MCF 10A (cell line): ENCODE data around the gene TMEM135. TPM values are rescaled to one million over a fixed set of nuclear protein-coding genes. Genes with fewer than 3 reads are reported as not detected.

Experiments used
- BruUV-seq: library from RNA; stranded (reverse); fragments of 400-500 nt; replicated peaks from 2 replicates; lab custom pipeline; 2021; lab: Mats Ljungman, UMichigan
- CTCF ChIA-PET: fragments of 300-600 bp; sonication (Branson Sonifier 250); formaldehyde crosslinking; extraction: SDS; loops from one replicate; lab custom pipeline; 2021; ENCODE audit warnings: antibody characterized with exemption, inconsistent platforms; lab: Yijun Ruan, JAX
- POLR2A ChIA-PET: fragments of 300-600, 350-650 bp; sonication (Branson Sonifier 250); formaldehyde crosslinking; extraction: SDS; loops from one replicate; lab custom pipeline; 2020; ENCODE audit warnings: antibody characterized with exemption, inconsistent platforms; lab: Yijun Ruan, JAX
- DNase-seq: peaks from one replicate; pipeline ENCODE4 v3.0.0-alpha.2; 2018; ENCODE audit not compliant: unreplicated experiment
- H3K27ac Mint-ChIP-seq: one replicate; pipeline ENCODE4 v1.8.0; 2022; ENCODE audit warnings: mild to moderate bottlenecking, low read depth, mixed read lengths; ENCODE audit not compliant: unreplicated experiment
- H3K27me3 Mint-ChIP-seq: one replicate; pipeline ENCODE4 v1.8.0; 2022; ENCODE audit warnings: mixed read lengths; ENCODE audit not compliant: insufficient read depth, unreplicated experiment
- H3K36me3 Mint-ChIP-seq: one replicate; pipeline ENCODE4 v1.8.0; 2022; ENCODE audit warnings: mild to moderate bottlenecking, moderate library complexity, mixed read lengths; ENCODE audit not compliant: insufficient read depth, unreplicated experiment
- H3K4me1 Mint-ChIP-seq: one replicate; pipeline ENCODE4 v1.8.0; 2022; ENCODE audit warnings: mixed read lengths; ENCODE audit not compliant: insufficient read depth, unreplicated experiment
- H3K4me3 Mint-ChIP-seq: one replicate; pipeline ENCODE4 v1.8.0; 2022; ENCODE audit warnings: mild to moderate bottlenecking, moderate library complexity, mixed read lengths; ENCODE audit not compliant: unreplicated experiment
- H3K9me3 Mint-ChIP-seq: one replicate; pipeline ENCODE4 v1.8.0; 2022; ENCODE audit warnings: mixed read lengths; ENCODE audit not compliant: unreplicated experiment
- CTCF ChIP-seq: fragments of 200-600 bp; IDR thresholded peaks from one replicate; pipeline ENCODE4 v1.8.0; 2022; ENCODE audit warnings: antibody characterized with exemption, mild to moderate bottlenecking; ENCODE audit not compliant: unreplicated experiment
- intact Hi-C: fragments of 100-400 bp; cut with micrococcal nuclease; formaldehyde crosslinking; loops from 2 replicates; pipeline ENCODE4 v1.14.1; 2022
- total RNA-seq: library from RNA; stranded (reverse); gene quantifications from 2 replicates; pipeline ENCODE4 v1.2.3, GENCODE V29; 2022

The TMEM135 gene
- total RNA-seq, 1 experiment from 2014 or later = 10.7 TPM

- no peak for DNase-seq
- Mint-ChIP-seq H3K27me3 (no peaks in the 10 kb centered on the region), H3K9me3 (no peaks in the 10 kb centered on the region), H3K4me3 (no peak overlapping the region), H3K27ac (no peak overlapping the region), H3K36me3 (no peaks in the 10 kb centered on the region), H3K4me1 (no peaks in the 10 kb centered on the region)
- ChIA-PET POLR2A (interaction anchor here (0.6 to 0.8 kb wide), 3 partner anchors 9 to 736 kb away, joined by 3 to 4 read pairs (median 3); no protein-coding TSS in a partner anchor), CTCF (no interaction called here)
- BruUV-seq = no TSS peak
- intact Hi-C loops = no loop called here
- TF ChIP-seq CTCF = no peak
These were observed 223.1 kb downstream of the TMEM135 start for GRCh38 chr11:87260811-87261210.

- H3K4me3 Mint-ChIP-seq = no peak overlapping the region
- ChIA-PET CTCF (interaction anchor here (0.6 kb wide), 1 partner anchor 8 kb away, joined by 3 read pairs; no protein-coding TSS in a partner anchor), POLR2A (interaction anchor here (0.6 kb wide), 1 partner anchor 24 kb away, joined by 3 read pairs; no protein-coding TSS in a partner anchor)
- no peaks in the 10 kb centered on the region for H3K27me3 Mint-ChIP-seq
- no peak for DNase-seq
- H3K9me3 Mint-ChIP-seq = no peaks in the 10 kb centered on the region
- H3K4me1 Mint-ChIP-seq = peaks cover 9% of the 10 kb centered on the region
- intact Hi-C loops = no loop called here
- no peaks in the 10 kb centered on the region for H3K36me3 Mint-ChIP-seq
- BruUV-seq = no TSS peak
- no peak for TF ChIP-seq CTCF
- no peak overlapping the region for H3K27ac Mint-ChIP-seq
These were observed 225.6 kb downstream of the TMEM135 start for GRCh38 chr11:87263264-87263838.

DNA sequence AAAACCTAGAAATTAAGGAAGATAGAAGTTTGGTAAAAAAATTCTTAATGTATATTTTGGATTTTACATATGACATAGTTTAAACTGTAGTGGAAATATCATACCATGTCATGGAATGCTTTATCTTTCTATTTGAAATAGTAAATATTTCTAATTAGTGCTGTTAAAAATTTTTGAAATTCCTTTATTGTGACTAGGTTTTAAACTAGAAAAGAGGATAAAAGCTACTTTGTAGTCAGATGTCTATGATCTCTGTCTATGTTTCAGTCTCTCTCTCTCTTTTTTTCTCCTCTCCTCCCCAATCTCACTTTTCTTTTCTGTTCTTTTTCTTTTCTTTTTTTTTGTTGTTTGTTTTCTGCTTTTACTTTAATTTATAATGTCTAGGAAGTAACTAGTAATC lies 226.2 kb downstream of the TMEM135 start:
- no peaks in the 10 kb centered on the region for H3K27me3 Mint-ChIP-seq
- H3K27ac Mint-ChIP-seq = no peak overlapping the region
- intact Hi-C loops = no loop called here
- H3K9me3 Mint-ChIP-seq = no peaks in the 10 kb centered on the region
- no TSS peak for BruUV-seq
- TF ChIP-seq CTCF = no peak
- H3K4me1 Mint-ChIP-seq = peaks cover 9% of the 10 kb centered on the region
- ChIA-PET CTCF (no interaction called here), POLR2A (interaction anchor here (0.8 to 1.8 kb wide), 2 partner anchors 281 to 1461 kb away, joined by 3 read pairs; no protein-coding TSS in a partner anchor)
- H3K36me3 Mint-ChIP-seq = no peaks in the 10 kb centered on the region
- no peak overlapping the region for H3K4me3 Mint-ChIP-seq
- DNase-seq = no peak

GRCh38 chr11:87265132-87265531 lies 227.4 kb downstream of the TMEM135 start:
- CTCF ChIA-PET = interaction anchor here (0.6 to 1.1 kb wide), 4 partner anchors 10 to 651 kb away, joined by 3 read pairs; partner anchors contain the start of gene FZD4
- TF ChIP-seq CTCF = no peak
- no TSS peak for BruUV-seq
- Mint-ChIP-seq H3K4me1 (peaks cover 9% of the 10 kb centered on the region), H3K27me3 (no peaks in the 10 kb centered on the region), H3K27ac (no peak overlapping the region), H3K36me3 (no peaks in the 10 kb centered on the region), H3K4me3 (no peak overlapping the region), H3K9me3 (no peaks in the 10 kb centered on the region)
- no peak for DNase-seq
- intact Hi-C loops = no loop called here
- POLR2A ChIA-PET = interaction anchor here (0.6 to 1.8 kb wide), 4 partner anchors 267 to 1524 kb away, joined by 3 to 6 read pairs (median 3); no protein-coding TSS in a partner anchor
